ENCODE measurements around the gene NTN4.

The NTN4 gene

GRCh38 chr12:95646781-95647190, 143.8 kb downstream of the NTN4 start:
- ChIA-PET CTCF (no interaction called here), POLR2A (no interaction called here)
- H3K4me3 ChIP-seq (ENCODE audit: control insufficient read depth in 1 of 7, extremely low read depth in 1 of 7, insufficient read depth in 4 of 7, low read depth in 2 of 7, low read length in 6 of 7) = no peak overlapping the region
- H3K27me3 ChIP-seq (replicated peaks in 2 of 5; ENCODE audit: control insufficient read depth in 4 of 5, insufficient read depth in 5 of 5, low read length in 4 of 5) = peaks cover 0 to 13% (median 3%) of the 10 kb centered on the region in 5 experiments
- H3K36me3 ChIP-seq (ENCODE audit: control insufficient read depth in 4 of 4, insufficient read depth in 4 of 4, low read length in 3 of 4) = no peaks in the 10 kb centered on the region
- no peak for DNase-seq
- no peaks in the 10 kb centered on the region for H3K9me3 ChIP-seq (ENCODE audit: control extremely low read depth in 1 of 5, control insufficient read depth in 4 of 5, insufficient read depth in 2 of 5, low read depth in 1 of 5, low read length in 4 of 5)
- WGBS (ENCODE audit: insufficient coverage) = 89% methylated on average over 5 of the region's 5 CpGs
- no peak overlapping the region for H3K27ac ChIP-seq (ENCODE audit: insufficient read depth in 1 of 2, low read depth in 1 of 2, low read length in 2 of 2, poor library complexity in 1 of 2, severe bottlenecking in 2 of 2)
- H3K4me1 ChIP-seq (ENCODE audit: control extremely low read depth in 1 of 4, control insufficient read depth in 4 of 4, insufficient read depth in 4 of 4, low read length in 3 of 4) = no peaks in the 10 kb centered on the region

DNA sequence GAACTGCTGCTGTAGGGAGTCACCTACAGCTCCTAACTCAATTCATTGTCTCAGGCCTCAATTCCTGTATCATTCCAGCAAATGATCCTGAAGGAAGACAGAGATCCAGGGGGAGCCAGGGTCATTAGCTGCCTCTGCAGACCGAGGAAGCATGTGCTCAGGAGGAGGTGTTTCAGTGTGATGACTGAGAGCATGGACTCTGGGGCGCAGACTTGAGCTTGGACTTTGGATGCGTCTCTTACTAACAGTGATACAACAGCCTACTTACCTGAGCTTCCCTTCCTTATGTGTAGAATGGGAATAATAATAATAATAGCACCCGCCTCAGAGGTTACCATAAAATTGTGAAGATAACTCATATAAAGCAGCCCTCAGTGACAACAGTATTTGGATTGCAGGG, 147.3 kb downstream of the NTN4 start:
- ChIA-PET CTCF (no interaction called here), POLR2A (no interaction called here)
- H3K4me1 ChIP-seq (ENCODE audit: control extremely low read depth in 1 of 4, control insufficient read depth in 4 of 4, insufficient read depth in 4 of 4, low read length in 3 of 4) = no peaks in the 10 kb centered on the region

GRCh38 chr12:95642583-95642982, 148.0 kb downstream of the NTN4 start:
- no peaks in the 10 kb centered on the region for H3K9me3 ChIP-seq (ENCODE audit: control extremely low read depth in 1 of 5, control insufficient read depth in 4 of 5, insufficient read depth in 2 of 5, low read depth in 1 of 5, low read length in 4 of 5)
- POLR2A ChIA-PET = no interaction called here
- DNase-seq = peak in 1 of 3 donors; percentile 3
- CTCF ChIA-PET = no interaction called here
- no peak overlapping the region for H3K4me3 ChIP-seq (ENCODE audit: control insufficient read depth in 1 of 7, extremely low read depth in 1 of 7, insufficient read depth in 4 of 7, low read depth in 2 of 7, low read length in 6 of 7)
- no peak overlapping the region for H3K27ac ChIP-seq (ENCODE audit: insufficient read depth in 1 of 2, low read depth in 1 of 2, low read length in 2 of 2, poor library complexity in 1 of 2, severe bottlenecking in 2 of 2)
- no peaks in the 10 kb centered on the region for H3K4me1 ChIP-seq (ENCODE audit: control extremely low read depth in 1 of 4, control insufficient read depth in 4 of 4, insufficient read depth in 4 of 4, low read length in 3 of 4)
- H3K36me3 ChIP-seq (ENCODE audit: control insufficient read depth in 4 of 4, insufficient read depth in 4 of 4, low read length in 3 of 4) = no peaks in the 10 kb centered on the region
- no CpG with 5 or more reads among the region's 6 CpGs for WGBS (ENCODE audit: insufficient coverage)
- H3K27me3 ChIP-seq (replicated peaks in 2 of 5; ENCODE audit: control insufficient read depth in 4 of 5, insufficient read depth in 5 of 5, low read length in 4 of 5) = peaks cover 0 to 12% (median 0%) of the 10 kb centered on the region in 5 experiments

More for the DNA sequence above, 147.3 kb downstream of the NTN4 start:
- DNase-seq = no peak
- no peaks in the 10 kb centered on the region for H3K36me3 ChIP-seq (ENCODE audit: control insufficient read depth in 4 of 4, insufficient read depth in 4 of 4, low read length in 3 of 4)
- H3K27me3 ChIP-seq (replicated peaks in 2 of 5; ENCODE audit: control insufficient read depth in 4 of 5, insufficient read depth in 5 of 5, low read length in 4 of 5) = peaks cover 0 to 13% (median 3%) of the 10 kb centered on the region in 5 experiments
- no peak overlapping the region for H3K4me3 ChIP-seq (ENCODE audit: control insufficient read depth in 1 of 7, extremely low read depth in 1 of 7, insufficient read depth in 4 of 7, low read depth in 2 of 7, low read length in 6 of 7)
- H3K27ac ChIP-seq (ENCODE audit: insufficient read depth in 1 of 2, low read depth in 1 of 2, low read length in 2 of 2, poor library complexity in 1 of 2, severe bottlenecking in 2 of 2) = no peak overlapping the region
- 100% methylated on average over 1 of the region's 4 CpGs for WGBS (ENCODE audit: insufficient coverage)
- H3K9me3 ChIP-seq (ENCODE audit: control extremely low read depth in 1 of 5, control insufficient read depth in 4 of 5, insufficient read depth in 2 of 5, low read depth in 1 of 5, low read length in 4 of 5) = no peaks in the 10 kb centered on the region

GRCh38 chr12:95641299-95641952, 149.1 kb downstream of the NTN4 start:
- no peak for DNase-seq
- Histone ChIP-seq H3K27ac (ENCODE audit: insufficient read depth in 1 of 2, low read depth in 1 of 2, low read length in 2 of 2, poor library complexity in 1 of 2, severe bottlenecking in 2 of 2) (no peak overlapping the region), H3K4me3 (ENCODE audit: control insufficient read depth in 1 of 7, extremely low read depth in 1 of 7, insufficient read depth in 4 of 7, low read depth in 2 of 7, low read length in 6 of 7) (no peak overlapping the region), H3K4me1 (ENCODE audit: control extremely low read depth in 1 of 4, control insufficient read depth in 4 of 4, insufficient read depth in 4 of 4, low read length in 3 of 4) (no peaks in the 10 kb centered on the region), H3K9me3 (ENCODE audit: control extremely low read depth in 1 of 5, control insufficient read depth in 4 of 5, insufficient read depth in 2 of 5, low read depth in 1 of 5, low read length in 4 of 5) (no peaks in the 10 kb centered on the region), H3K27me3 (replicated peaks in 2 of 5; ENCODE audit: control insufficient read depth in 4 of 5, insufficient read depth in 5 of 5, low read length in 4 of 5) (peaks cover 0 to 3% (median 0%) of the 10 kb centered on the region in 5 experiments), H3K36me3 (ENCODE audit: control insufficient read depth in 4 of 4, insufficient read depth in 4 of 4, low read length in 3 of 4) (no peaks in the 10 kb centered on the region)
- ChIA-PET CTCF (no interaction called here), POLR2A (no interaction called here)
- WGBS (ENCODE audit: insufficient coverage) = 75% methylated on average over 3 of the region's 3 CpGs

GRCh38 chr12:95640516-95640915, 150.0 kb downstream of the NTN4 start:
- no peak overlapping the region for H3K27ac ChIP-seq (ENCODE audit: insufficient read depth in 1 of 2, low read depth in 1 of 2, low read length in 2 of 2, poor library complexity in 1 of 2, severe bottlenecking in 2 of 2)
- no peak for DNase-seq
- peaks cover 0 to 3% (median 0%) of the 10 kb centered on the region in 5 experiments for H3K27me3 ChIP-seq (replicated peaks in 2 of 5; ENCODE audit: control insufficient read depth in 4 of 5, insufficient read depth in 5 of 5, low read length in 4 of 5)
- whole genome bisulfite sequencing (ENCODE audit: insufficient coverage) = 100% methylated on average over 1 of the region's 3 CpGs
- no peaks in the 10 kb centered on the region for H3K36me3 ChIP-seq (ENCODE audit: control insufficient read depth in 4 of 4, insufficient read depth in 4 of 4, low read length in 3 of 4)
- ChIA-PET POLR2A (no interaction called here), CTCF (no interaction called here)
- H3K4me1 ChIP-seq (ENCODE audit: control extremely low read depth in 1 of 4, control insufficient read depth in 4 of 4, insufficient read depth in 4 of 4, low read length in 3 of 4) = no peaks in the 10 kb centered on the region
- no peak overlapping the region for H3K4me3 ChIP-seq (ENCODE audit: control insufficient read depth in 1 of 7, extremely low read depth in 1 of 7, insufficient read depth in 4 of 7, low read depth in 2 of 7, low read length in 6 of 7)
- H3K9me3 ChIP-seq (ENCODE audit: control extremely low read depth in 1 of 5, control insufficient read depth in 4 of 5, insufficient read depth in 2 of 5, low read depth in 1 of 5, low read length in 4 of 5) = no peaks in the 10 kb centered on the region

- 92% methylated on average over 5 of the region's 8 CpGs for WGBS (ENCODE audit: insufficient coverage)
- Histone ChIP-seq H3K9me3 (ENCODE audit: control extremely low read depth in 1 of 5, control insufficient read depth in 4 of 5, insufficient read depth in 2 of 5, low read depth in 1 of 5, low read length in 4 of 5) (no peaks in the 10 kb centered on the region), H3K4me3 (ENCODE audit: control insufficient read depth in 1 of 7, extremely low read depth in 1 of 7, insufficient read depth in 4 of 7, low read depth in 2 of 7, low read length in 6 of 7) (no peak overlapping the region), H3K27ac (ENCODE audit: insufficient read depth in 1 of 2, low read depth in 1 of 2, low read length in 2 of 2, poor library complexity in 1 of 2, severe bottlenecking in 2 of 2) (no peak overlapping the region), H3K27me3 (replicated peaks in 2 of 5; ENCODE audit: control insufficient read depth in 4 of 5, insufficient read depth in 5 of 5, low read length in 4 of 5) (no peaks in the 10 kb centered on the region), H3K36me3 (ENCODE audit: control insufficient read depth in 4 of 4, insufficient read depth in 4 of 4, low read length in 3 of 4) (no peaks in the 10 kb centered on the region), H3K4me1 (ENCODE audit: control extremely low read depth in 1 of 4, control insufficient read depth in 4 of 4, insufficient read depth in 4 of 4, low read length in 3 of 4) (no peaks in the 10 kb centered on the region)
- CTCF ChIA-PET = no interaction called here
- POLR2A ChIA-PET = interaction anchor here (0.6 kb wide), 1 partner anchor 19 kb away, joined by 4 read pairs; no protein-coding TSS in a partner anchor
- no peak for DNase-seq
Measured at GRCh38 chr12:95637471-95638155, 153.0 kb downstream of the NTN4 start.

DNA sequence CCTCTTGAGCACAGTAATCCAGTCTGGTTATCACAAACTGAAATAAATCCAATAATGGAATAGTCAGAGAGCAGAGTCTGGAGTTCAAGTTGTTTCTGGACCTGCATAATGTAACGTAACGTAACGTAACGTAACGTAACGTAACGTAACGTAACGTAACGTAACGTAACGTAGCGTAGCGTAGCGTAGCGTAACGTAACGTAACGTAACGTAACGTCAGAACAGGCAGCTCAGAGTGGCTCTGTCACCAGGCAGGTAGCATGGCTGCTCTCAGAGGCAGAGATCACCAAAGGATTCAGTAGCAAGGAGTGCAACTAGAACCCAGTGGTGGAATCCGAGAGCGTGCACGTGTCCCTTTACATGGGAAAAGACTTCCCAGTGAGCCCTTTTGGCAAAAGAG, 153.6 kb downstream of the NTN4 start:
- H3K27ac ChIP-seq (ENCODE audit: insufficient read depth in 1 of 2, low read depth in 1 of 2, low read length in 2 of 2, poor library complexity in 1 of 2, severe bottlenecking in 2 of 2) = no peak overlapping the region
- ChIA-PET CTCF (no interaction called here), POLR2A (no interaction called here)
- H3K4me1 ChIP-seq (ENCODE audit: control extremely low read depth in 1 of 4, control insufficient read depth in 4 of 4, insufficient read depth in 4 of 4, low read length in 3 of 4) = no peaks in the 10 kb centered on the region
- no peak for DNase-seq
- no peaks in the 10 kb centered on the region for H3K36me3 ChIP-seq (ENCODE audit: control insufficient read depth in 4 of 4, insufficient read depth in 4 of 4, low read length in 3 of 4)
- no peaks in the 10 kb centered on the region for H3K27me3 ChIP-seq (replicated peaks in 2 of 5; ENCODE audit: control insufficient read depth in 4 of 5, insufficient read depth in 5 of 5, low read length in 4 of 5)
- no peaks in the 10 kb centered on the region for H3K9me3 ChIP-seq (ENCODE audit: control extremely low read depth in 1 of 5, control insufficient read depth in 4 of 5, insufficient read depth in 2 of 5, low read depth in 1 of 5, low read length in 4 of 5)
- H3K4me3 ChIP-seq (ENCODE audit: control insufficient read depth in 1 of 7, extremely low read depth in 1 of 7, insufficient read depth in 4 of 7, low read depth in 2 of 7, low read length in 6 of 7) = no peak overlapping the region
- WGBS (ENCODE audit: insufficient coverage) = 96% methylated on average over 21 of the region's 24 CpGs
